Ecto neural progenitor cell (in vitro differentiated cells): ENCODE data around the gene TNFRSF14.

Experiments
- DNase-seq: peaks from one replicate; pipeline ENCODE4 v3.0.0-alpha.2; 2018; ENCODE audit warnings: low spot score

Gene TNFRSF14

DNA sequence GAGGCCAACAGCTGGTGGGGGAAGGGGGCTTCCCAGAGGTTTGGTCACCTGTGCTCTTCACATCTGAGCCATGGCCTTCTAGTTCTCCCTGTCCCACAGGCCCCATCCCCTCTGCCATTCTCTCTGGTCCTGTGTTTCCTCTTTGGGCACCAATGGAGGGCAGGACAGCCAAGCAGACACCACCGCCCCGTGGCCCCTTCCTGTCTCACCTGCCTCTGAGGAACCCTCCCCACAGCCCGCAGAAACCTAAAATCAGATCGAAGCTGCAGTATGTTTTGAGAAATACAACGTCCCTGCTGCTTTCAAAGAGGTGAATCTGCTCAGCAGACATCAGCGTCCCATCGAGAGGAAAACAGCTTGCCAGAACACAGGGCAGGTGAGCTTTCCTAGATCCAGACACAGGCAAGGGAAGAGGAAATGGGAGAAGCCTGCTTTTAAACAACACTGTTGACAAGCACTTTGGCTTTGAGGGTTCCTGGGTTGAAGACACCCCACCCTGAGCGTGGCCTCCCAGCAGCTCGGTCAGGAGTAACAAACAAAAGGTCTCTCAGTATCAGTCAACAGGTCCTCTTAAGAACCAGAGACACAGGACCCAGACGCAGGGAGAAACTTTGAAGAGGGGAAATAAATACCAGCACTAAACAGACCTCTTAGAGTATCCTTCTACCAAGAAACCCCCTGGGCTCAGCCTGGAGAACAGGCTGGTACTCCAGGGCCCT, 32.1 kb upstream of the TNFRSF14 start:
- DNase-seq, result no peak

DNA sequence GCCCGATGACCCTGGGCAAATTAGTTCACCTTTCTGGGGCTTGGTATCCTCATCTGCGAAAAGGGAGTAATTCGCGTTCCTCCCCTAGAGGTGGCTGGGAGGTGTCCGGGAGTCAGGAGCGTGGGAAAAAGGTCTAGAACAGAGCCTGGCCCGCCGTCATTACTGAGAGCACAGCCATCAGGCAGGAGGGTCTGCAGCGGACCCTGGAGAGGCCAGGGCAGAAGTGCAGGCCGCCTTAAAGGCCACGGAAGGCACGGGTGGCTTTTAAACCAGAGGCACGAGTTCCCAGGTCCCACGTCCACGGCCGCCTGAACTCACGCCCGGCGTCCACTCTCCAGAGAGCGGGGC, 30.6 kb upstream of the TNFRSF14 start:
- no peak for DNase-seq

DNA sequence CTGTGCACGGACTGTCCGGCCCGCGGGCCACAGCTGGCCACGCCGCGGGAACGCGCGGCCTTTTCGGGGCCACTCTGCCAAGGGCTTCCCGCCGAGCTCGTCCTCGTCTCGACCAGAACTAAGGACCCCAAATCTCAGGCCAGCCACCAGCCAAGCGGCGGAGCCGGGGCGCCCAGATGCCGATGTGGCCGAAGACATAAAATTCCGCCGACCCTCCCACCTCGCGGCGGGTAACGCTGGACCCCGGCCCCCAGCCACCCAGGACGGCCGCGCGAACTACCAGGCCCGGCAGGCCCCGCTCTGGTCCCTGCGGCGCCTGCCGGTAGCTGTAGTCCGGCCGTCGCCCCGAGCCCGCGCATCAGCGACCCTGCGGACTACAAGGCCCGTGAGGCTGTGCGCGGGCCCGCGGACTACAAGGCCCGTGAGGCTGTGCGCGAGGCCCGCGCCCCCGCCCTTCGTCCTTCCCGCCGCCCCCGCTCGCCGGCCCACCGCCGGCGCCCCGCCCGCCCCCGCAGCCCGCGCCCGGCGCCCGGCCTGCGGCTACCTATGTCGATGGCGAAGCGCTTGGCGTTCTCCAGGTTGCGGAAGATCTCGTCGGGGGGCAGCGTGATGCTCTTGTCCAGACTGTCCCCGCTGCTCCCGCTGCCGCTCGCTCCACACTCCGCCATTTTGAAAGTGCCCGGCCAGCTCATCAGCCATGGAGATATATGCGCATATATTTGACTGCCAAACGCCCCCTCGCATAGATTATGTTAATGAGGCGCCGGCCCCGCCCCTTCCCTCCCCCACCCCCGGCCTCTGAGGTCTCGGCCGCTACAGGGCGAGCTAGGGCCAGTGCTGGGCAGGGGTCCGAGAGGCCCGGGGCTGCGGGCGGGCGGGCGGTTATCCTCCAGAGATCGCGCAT, 30.0 kb upstream of the TNFRSF14 start, which contains the start of gene PANK4:
Gene PANK4, minus strand, starts transcription at position 677 of the 904 bp plus-strand sequence. Its CDS starts 9 bp downstream, at position 668.
- DNase-seq, result peak; percentile 96

DNA sequence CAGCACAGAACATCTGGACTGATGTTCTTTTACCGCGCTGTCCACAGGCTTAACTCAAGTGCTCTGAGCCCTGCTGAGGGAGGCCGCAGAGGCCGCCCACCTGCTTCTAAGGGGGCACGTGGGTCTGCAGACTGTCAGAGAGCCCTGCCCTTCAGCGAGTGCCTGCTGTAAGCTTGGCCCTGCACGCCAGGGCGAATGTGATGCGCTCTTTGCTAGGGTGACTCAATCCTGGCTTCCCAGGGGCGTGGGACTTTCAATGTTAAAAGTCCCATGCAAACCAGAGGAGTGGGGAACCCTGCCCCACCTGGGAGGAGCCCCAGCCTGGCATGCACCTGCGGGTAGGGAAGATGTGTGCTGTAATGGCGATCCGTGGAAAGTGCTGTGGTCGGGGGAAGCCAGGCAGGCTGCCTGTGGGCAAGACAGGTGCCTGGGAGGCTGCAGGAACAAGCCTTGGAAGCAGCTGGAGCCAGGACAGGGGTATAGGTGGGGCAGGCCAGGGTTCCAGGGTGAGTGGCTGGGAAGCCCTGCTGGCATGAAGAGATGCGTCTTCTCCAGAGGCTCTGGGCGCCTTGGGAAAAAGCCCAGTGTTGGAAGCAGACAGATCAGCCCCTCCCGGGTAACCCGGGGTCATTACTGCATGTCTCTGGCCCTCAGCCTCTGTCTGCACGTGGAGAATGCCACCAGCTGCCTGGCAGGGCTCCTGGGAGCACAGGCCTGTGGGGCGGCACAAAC, 29.2 kb upstream of the TNFRSF14 start:
- DNase-seq, result peak; percentile 71

DNA sequence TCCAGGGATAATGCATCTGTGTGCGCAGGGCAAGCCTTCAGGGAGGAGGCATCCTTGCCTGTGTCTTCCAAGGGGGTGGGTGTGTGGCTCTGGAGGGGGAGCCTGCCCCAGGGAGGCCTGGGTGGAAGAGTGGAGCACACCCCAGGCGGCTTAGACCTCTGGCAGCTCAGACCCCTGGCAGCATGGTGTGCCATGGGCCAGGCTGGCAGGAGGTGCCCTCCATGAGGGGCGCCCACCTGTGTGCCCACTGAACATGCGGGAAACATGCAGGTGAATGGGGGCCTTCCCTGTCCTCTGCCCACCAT, 28.7 kb upstream of the TNFRSF14 start:
- no peak for DNase-seq

DNA sequence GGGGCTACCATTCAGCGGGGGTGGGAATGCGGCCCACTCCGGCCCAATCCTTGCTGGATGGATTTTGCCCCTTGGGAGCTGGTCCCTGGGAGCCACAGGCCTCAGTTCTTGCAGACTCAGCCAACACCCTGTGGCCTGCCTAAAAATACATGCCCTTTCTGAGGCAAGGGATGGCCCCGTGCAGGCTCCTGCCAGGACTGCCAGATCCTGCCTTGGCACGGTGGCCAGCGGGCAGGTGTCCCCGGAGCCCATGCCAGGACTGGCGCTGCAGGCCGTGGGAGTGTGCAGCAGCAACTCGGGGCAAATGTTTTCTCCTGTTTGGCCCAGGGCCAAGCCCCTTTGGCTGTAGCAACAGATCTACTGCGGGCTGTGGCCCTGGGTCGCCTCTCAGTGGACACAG, 28.2 kb upstream of the TNFRSF14 start:
- no peak for DNase-seq

DNA sequence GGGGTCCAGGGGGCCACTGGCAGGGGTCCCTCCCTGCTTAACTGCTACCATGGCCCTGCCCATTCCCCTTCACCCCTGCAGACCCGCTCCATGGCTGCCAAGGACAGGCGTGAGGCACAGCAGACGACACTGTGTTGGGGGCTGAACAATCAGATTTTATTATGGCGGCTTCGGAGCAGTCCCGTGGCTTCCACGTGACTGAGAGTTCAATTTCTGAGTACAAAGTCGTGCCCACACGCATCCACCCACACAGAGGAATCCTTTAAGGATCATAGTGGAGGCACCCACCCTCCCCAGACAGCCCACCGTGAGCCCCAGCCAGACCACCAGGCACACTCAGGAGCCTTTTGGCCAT, 27.6 kb upstream of the TNFRSF14 start:
- DNase-seq, result no peak

DNA sequence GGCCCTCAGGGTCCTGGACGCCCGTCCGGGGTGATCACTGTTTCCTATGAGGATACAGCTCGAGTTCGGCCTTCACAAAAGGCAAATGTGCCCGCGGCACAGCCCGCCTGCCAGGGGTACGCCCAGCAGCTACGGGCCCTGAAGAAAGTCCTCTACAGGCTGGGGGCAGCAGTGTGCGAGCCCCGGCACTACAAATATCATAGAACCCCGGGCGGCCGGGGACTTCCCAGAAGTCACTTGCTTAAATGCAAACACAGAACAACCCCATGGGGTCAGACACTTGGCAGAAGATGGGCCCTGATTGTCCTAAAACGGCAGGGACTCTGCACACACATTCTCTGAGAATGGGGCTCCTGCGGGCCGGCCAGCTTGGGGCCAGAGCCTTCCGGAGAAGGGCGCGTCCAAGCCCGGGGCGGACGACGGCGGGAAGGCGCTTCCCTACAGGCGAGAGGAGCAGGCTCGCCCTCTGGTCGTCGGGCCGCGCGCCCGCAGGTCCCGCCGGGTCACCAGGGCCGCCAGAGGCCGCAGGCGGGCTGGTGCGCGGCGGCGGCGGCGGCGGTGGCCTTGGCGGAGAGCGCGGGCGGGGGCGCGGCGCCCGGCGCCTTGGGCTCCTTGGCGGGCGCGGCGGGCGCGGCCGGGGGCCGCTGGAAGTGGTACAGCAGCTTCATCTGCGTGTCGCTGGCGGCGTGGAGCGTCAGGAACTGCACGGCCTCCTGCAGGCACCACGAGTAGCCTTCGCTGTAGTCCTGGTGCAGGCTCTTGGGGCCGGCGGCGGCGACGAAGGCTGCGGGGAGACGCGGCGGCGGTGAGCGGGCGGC, 27.0 kb upstream of the TNFRSF14 start:
- no peak for DNase-seq

DNA sequence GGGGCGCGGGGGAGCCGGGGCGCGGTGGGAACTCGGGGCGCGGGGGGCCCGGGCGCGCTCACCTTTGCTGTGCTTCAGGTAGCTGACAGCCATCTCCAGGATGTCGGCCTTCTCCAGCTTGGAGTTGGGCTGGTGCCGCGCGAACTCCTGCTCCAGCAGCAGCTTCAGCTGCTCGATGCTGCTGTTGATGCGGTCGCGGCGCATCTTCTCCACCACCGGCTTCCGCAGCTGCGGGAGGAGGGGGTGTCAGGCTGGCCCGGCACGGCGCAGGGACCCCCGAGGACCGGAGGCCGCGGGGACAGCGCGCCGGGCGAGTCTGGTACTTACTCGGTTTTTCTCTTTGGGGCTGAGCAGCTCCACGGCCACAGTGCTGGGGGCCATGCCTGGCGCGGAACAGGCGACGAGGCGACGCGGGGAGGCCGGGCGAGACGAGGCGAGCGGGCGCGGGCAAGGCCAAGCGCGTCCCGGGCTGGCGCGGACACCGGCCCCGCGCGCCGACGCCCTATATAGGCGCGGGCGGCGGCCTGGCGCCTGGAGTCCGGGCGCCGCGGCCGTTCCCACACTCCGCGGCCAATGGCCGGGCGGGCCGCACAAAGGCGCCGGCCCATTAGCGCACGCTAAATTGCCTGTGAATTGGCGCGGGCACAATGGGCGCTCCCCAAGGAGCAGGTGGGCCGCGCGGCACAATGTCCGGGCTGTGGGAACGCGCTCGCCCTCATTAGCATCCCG, 26.2 kb upstream of the TNFRSF14 start, which contains the start of gene HES5:
Gene HES5, minus strand, starts transcription at position 480 of the 729 bp plus-strand sequence. Its CDS starts 99 bp downstream, at position 381.
- peak; percentile 90 for DNase-seq

DNA sequence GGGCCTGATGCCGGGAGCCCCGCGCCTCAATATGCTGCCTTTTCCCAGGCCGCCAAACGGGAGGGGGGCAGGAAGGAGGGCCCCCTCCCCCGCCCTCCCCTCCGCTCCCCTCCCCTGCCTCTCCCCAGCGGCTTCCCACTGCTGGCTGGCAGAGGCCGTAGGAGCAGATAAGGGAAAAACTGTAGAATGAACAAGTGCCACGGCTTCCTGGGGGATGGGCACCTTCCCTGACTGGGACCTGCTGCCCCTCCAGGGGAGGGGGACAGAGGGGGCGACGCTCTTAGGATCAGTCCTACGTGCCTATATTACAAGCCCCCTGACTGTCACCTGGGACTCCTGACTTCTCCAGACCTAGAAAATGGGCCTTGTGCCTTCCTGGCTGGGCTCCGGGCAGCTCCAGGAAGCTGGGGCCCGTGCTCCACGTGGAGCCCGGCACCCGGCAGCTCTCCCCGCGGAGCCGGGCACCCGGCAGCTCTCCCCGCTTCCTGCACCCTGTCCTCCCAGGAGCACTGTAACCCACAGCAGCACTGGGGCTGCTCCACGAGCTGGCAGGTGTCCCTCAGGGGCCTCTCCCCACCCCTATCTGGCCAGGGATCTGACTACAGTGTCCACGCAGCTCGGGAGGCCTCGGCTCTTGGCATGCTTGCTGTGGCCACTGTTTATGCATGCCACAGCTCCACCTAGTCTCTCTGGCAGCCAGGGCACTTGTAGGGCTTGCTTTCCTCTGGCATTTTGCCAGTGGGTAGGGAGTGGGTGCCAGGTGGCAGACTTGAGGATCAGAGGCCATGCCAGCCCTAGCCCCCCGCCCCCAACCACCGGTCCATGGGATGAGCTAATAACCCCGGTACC, 25.4 kb upstream of the TNFRSF14 start:
- DNase-seq, result no peak

DNA sequence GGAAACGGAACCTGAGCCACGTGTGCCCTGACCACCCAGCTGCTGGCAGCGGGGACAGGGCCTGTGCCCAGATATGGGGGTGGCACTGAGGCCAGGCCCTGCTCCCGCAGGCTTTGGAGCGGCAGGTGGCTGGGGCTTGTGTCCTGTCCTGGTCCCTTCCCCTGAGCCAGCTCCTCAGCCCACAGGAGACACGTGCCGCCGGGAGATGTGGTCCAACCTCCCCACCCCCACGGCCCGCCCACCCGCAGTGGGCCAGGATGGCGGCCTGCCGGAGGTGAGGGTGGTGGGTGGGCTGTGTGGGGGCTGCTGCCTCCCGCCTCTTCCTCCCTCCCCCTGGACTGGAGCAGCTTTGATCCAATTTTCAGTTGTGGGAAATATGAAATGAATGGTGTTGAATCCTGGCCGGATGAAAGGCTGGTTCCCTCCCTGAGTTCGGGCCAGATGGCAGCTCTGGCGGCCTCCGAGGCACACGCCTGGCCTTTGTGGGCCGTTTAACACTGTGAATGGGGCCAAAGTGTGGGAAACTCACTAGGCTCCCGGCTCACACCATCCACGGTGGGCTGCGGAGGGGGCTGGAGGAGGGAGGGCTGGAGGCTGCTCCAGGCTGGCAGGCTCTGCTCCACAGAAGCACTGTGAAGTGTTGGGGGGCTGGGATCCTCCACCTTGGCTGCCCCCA, 23.5 kb upstream of the TNFRSF14 start:
- no peak for DNase-seq

DNA sequence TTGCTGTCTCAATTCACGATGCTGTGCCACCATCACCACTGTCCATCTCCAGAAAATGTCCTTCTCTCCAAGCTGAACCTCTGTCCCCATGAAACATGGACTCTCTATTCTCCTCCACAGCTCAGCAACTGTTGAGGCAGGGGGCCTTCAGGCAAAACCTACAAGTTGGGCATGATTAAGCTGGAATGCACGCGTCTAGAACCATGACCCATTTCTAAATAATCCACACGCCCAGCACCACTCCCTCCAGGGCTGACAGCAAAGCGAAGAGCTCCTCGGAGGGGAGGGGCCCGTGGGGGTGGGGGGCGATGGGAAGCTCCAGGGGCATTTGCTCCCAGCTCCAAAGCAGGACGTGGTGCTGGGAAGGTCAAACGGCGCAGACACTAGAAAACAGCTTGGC, 22.8 kb upstream of the TNFRSF14 start:
- no peak for DNase-seq

DNA sequence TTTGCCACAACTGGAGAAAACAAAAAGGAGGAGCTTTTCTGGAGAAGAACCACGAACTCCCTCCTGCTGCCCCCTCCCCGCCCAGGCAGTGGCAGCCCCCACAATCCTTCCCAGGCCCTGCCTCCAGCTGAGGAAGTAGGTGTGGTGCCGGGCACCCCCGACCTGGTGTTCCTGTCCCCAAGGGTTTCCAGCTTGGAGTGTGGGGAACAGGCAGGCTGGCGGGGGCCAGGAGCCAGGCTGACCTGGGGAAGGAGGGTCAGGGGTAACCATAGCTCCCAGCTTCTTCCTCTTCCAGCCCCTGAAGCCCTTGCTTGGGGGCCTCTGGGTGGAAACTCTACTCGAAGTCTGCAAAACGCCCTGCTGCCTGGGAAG, 21.9 kb upstream of the TNFRSF14 start:
- DNase-seq, result no peak

DNA sequence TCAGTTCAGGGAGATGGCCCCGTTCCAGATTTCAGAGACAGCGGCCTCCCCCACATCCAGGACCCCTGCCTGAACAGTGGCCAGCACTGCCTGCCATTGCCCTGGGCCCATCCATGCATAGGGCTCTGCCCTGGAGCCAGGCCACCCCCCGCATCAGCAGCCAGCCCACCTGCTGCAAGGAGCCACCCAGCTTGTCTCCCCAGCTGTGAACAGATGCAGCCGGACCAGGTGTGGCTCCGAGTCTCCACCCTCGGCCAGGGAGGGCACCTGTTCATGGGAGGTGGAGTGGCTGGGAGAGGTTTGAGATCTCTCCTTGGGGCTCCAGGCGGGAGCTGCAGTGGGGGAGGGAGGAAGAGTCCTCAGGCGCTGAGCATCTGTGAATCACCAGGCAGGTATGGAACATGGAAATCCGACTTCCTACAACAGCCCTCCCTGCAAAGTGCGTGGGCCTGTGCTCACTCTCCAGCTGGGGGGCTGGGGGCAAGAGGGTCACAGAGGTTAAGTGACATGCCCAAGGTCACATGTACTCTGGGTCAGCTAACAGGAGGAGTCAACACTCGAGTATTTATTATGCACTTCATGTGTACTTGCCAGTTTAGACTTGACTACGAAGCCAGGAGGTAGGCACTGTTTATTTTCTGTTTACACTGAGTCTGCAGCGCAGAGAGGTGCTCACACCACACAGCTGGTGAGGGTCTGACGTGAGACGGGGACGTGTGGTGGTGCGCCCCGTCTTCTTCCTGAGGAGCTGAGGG, 21.3 kb upstream of the TNFRSF14 start:
- no peak for DNase-seq

DNA sequence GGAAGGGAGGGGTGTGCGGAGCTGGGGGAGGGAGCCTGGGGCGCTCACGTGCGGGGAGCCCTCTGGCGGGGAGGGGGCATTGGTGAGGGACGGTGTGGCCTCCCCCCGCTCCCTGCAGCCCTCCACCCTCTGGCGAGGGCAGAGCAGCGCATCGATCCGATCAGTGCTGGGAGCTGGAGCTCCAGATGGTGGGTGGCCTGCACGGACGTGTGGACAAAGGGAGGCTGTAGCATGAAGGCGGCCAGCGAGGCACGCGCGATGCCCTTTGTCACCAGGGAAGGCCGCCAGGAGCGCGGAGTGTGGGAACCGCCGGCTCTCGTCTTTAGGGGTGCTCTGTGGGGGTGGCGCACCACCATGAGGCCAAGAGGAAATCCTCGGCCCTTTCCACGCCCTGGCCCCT, 20.7 kb upstream of the TNFRSF14 start:
- DNase-seq, result peak; percentile 76

DNA sequence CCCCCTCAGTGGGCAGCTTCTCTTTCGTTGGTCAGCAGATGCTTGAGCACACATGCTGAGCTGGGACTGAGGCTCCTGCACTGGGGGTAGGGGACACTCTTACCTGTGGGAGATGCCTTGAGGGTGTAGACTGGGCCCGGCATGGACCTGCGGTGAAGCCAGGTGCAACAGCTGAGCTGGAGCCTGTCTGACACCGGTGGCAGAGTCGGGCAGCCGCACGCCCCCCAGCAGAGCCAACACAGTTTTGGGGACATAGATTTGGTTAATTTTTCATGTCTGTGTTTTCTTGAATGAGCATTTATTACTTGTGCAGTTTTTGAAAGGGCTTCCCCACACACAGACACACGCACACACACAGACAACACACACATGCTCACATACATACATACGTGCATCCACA, 20.2 kb upstream of the TNFRSF14 start:
- no peak for DNase-seq

DNA sequence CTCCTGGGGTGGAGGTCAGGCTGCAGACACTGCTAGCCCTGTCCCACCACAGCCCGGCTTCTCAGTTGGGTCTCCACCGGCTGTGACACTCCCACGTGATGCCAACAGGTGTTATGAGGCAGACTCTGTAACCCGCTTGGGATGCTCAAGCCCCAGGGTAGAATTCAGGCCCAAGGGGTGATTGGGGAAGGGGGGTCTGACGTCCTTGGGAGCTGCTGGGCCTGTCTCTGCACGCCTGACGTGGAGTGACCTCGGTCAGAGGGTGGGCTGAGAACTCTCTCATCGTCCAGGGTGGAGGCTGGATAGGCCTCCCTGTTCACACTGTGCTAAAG, 18.4 kb upstream of the TNFRSF14 start:
- no peak for DNase-seq

DNA sequence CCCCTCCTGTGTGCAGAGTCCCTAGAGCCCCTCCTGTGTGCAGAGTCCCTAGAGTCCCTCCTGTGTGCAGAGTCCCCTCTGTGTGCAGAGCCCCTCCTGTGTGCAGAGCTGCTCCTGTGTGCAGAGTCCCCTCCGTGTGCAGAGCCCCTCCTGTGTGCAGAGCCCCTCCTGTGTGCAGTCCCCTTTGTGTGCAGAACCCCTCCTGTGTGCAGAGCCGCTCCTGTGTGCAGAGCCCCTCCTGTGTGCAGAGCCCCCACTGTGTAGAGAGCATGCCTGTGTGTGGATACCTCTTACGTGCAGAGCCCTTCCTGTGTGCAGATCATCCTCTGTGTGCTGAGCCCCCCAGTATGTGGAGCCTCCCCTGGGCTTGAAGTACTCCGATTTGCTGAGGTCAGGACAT, 17.8 kb upstream of the TNFRSF14 start:
- DNase-seq, result no peak

DNA sequence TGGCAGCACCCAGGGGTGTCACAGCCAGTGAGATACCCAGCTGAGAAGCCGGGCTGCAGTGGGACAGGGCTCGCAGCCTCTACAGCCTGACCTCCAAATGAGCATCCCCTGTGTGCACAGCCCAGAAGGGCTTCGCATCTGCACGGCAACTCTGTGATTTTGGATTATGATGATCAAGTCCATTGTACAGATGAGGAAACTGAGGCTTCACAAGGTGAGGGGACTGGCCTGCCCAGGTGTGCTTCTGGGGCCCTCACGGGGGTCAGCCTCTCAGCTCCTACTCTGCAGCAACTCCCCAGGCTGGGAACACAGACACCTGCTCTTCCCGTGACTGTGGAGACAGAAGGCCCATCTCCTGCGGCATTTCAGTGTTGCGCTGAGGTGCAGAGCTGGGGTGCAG, 17.3 kb upstream of the TNFRSF14 start:
- no peak for DNase-seq
